ENCODE data around the gene KCNH6.

KCNH6 gene

DNA sequence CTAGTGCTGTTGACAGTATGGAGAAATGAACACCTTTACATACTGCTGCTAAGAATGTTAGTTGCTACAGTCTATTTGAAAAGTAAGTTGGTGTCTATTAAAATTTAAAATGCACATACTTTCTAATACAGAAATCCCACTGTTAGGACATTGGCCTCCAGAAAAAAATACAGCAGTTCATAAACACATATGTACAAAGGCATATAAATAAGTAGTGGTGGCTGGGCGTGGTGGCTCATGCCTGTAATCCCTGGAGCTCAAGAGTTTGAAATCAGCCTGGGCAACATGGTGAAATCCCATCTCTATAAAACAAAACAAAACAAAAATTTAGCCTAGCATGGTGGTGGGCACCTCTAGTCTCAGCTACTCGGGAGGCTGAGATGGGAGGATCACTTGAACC, 40.2 kb downstream of the KCNH6 start:
- DNase-seq = no peak

DNA sequence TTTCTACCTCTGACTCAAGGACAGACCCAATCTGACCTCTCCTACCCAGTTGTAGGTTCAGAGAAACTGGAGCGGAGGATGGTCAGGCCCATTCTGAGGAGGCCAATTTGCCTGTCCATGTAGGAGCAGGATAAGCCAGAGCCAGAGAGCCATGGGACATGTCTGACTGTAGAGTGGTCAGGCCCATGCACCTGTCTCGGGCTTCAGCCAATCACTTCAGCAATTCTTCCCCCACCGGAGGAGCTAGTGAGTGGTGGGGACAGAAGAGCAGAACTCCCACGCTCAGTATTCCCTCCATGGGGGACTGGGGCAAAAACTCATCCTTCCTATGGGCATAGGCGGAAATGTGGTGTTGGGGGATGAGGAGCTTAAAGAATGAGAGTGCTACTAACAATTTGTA, 41.4 kb downstream of the KCNH6 start:
- DNase-seq = no peak

DNA sequence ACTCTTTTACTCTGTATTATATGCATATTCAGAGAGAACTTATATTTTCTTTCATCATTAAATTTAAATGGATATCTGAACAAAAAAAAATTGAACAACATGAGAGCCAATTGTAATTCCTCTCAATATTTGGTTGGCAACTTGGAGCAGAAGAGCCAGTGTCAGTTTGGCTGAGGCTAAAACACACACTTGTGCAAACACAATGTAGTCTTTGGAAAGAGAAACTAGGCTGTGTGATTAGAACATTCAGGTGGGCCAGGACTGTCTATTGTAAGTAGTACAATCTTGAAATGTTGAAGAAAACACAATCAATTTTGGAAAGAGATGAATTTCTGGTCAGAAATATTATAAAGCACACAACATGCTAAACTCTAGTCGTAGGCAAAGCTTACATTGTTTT, 44.1 kb downstream of the KCNH6 start:
- no peak for DNase-seq

DNA sequence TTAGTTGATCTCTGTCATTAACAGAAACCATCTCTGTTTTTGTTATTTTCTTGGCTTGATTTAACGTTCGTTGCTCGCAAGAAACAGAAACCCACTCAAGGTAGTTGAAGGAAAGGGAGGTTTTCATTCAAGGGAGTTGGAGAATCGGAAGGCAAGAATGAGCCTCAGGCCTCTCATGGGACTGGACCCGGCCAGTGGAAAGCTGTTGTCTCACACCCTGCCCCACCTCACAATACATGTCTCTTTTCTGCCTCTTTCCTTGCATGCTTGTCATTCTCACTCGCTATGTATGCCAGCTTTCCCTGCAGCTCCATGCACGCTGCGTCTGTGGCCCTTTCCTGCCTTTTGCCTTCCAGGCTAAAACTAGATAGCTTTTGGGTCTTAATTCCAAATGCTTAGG, 45.4 kb downstream of the KCNH6 start:
- no peak for DNase-seq

DNA sequence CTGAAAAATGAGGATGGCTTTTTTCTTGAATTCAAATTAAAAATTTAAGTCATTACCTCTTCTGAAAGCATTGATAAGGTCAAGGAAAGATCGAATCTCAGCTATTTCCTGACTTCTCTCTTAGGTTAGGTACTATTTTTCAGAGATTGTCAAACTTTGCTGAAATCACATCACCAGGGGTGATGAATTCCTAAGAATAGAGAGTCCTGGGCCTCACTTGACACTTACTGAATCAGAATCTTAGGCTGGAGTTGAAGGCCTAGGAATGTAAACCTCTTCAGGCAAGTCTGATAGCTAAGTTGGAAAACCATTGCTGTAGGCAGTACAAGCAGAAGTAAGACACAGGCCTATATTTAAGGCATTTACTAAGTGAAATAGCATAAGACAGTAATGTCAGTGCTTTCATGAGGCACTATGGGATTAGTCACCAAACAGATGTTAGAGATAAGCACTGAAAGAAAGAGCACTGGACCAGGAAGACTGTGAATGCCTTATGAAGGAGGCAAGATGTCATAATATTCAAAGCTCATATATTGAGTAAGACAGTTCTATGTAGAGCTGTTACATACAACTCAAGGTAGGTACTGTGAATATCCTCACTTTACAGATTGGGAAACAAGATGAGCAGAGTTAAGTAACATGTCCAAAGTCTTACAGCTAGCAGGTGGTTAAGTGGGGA, 48.6 kb downstream of the KCNH6 start:
- no peak for DNase-seq

DNA sequence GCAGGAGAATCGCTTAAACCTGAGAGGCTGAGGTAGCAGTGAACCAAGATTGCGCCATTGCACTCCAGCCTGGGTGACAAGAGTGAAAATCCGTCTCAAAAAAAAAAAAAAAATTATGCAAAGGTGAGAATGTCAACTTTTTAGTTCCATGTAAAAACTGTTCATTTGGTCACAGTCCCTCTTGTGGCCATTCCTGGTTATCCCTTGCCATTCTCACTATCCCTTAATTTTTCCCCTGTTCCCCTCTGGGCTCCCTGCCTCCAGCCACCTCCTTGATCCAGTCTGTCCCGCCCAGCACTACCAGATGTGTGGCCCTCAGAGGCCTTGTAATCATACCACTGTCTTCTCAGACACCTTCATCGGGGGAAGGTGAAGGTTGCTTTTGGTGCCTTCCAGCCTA, 50.5 kb downstream of the KCNH6 start:
- DNase-seq = no peak

DNA sequence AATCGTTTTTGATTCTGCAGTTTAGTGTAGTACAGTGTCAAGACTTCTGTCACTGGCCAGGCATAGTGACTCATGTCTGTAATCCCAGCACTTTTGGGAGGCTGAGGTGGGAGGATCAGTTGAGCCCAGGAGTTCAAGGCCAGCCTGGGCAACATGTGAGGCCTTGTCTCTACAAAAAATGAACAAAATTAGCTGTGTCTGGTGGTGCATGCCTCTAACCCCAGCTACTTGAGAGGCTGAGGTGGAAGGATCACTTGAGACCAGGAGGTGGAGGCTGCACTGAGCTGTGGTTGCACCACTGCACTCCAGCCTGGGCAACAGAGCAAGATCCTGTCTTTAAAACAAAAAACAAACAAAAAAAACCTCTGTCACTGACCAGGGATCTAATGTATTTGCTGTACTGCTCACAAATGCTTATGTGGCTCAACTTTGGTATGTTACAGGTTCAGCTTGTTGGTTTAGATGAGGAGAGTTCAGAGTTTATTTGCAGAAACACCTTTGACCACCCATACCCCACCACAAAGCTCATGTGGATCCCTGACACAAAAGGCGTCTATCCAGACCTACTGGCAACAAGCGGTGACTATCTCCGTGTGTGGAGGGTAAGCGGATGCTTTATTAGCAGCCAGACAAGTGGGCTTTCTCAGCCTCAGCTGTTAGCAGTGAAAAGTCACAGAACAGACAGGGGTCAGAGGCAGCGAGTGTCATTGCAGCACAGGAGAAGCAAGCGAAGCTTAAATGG, 55.0 kb downstream of the KCNH6 start:
- no peak for DNase-seq

DNA sequence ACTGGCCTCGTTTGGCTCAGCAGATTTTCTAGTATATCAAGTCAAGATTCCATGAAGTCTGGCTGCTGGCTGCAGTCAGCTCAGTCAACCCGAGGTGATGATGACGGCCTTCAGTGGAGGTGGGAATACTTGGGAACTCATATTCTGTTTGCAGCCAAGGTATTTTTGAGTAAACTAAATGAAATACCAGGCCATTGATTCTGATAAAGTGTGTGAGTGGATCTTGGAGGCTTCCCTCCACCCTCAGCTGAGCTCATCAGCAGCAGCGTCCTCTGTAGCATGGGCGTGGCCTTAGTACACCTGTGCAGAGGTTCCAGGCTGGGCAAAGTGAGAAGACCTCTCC, 55.6 kb downstream of the KCNH6 start:
- DNase-seq = no peak

DNA sequence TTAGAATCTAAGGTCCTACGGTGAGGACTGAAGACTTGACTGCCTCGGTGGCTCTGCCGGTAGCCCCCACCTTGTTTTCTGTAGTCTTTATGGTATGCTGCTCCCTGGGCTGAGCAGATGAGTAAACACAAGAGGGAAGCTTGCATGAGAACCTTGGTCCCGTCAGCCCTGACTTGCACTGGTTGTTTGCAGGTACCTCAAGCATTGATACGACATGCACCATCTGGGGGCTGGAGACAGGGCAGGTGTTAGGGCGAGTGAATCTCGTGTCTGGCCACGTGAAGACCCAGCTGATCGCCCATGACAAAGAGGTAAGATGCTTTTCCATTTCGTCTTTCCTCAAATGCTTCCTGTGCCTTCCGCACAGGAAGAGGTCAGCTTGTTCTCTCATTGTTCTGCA, 56.5 kb downstream of the KCNH6 start:
- no peak for DNase-seq

DNA sequence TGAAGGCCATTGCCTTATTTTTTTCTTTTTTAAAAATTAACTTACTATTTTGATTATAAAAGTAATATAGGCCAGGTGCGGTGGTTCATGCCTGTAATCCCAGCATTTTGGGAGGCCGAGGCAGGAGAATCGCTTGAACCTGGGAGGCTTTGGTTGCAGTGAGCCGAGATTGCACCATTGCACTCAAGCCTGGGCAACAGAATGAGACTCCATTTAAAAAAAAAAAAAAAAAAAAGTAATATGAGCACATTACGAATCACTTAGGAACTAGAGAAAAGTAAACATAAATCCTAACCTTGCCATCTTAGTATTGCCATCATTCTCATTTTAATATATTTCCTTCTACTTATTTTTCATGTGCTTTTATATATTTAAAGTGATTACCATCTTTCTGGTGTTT, 64.6 kb downstream of the KCNH6 start:
- DNase-seq = no peak

DNA sequence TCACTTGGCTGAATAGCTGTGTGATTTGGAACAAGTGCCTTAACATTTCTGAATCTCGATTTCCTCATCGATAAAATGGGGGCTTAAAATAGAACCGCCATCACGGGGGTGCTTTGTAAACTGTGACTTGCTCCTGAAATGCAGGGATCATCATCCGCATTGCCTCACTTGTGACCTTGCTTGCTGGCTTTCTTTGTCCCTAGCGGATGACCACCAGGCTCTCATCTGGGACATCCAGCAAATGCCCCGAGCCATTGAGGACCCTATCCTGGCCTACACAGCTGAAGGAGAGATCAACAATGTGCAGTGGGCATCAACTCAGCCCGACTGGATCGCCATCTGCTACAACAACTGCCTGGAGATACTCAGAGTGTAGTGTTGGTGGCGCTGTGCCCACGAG, 65.6 kb downstream of the KCNH6 start:
- no peak for DNase-seq

DNA sequence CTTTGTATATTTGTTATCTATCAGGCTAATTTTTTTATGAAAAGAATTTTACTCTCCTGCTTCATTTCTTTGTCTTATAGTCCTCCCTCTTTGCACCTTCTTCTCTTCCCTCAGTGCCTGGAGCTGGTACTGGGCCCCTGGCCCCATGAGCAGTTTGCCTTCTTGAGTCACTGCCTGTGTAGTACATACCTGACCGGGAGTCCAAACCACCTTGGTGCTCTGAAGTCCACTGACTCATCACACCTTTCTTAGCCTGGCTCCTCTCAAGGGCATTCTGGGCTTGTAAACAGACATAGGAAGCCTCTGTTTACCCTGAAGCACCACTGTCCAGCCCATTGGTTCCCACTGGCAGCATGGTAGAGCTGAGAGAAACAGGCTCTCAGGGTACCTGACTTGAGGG, 66.5 kb downstream of the KCNH6 start:
- no peak for DNase-seq

DNA sequence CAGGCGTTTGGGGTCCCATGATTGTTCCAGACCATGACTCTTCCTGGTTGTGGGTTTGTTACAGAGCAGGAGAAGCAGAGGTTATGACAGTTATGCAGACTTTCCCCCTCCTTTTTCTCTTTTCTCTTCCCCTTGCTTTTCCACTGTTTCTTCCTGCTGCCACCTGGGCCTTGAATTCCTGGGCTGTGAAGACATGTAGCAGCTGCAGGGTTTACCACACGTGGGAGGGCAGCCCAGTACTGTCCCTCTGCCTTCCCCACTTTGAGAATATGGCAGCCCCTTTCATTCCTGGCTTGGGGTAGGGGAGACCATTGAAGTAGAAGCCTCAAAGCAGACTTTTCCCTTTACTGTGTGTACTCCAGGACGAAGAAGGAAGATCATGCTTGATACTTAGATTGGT, 69.6 kb downstream of the KCNH6 start:
- no peak for DNase-seq

DNA sequence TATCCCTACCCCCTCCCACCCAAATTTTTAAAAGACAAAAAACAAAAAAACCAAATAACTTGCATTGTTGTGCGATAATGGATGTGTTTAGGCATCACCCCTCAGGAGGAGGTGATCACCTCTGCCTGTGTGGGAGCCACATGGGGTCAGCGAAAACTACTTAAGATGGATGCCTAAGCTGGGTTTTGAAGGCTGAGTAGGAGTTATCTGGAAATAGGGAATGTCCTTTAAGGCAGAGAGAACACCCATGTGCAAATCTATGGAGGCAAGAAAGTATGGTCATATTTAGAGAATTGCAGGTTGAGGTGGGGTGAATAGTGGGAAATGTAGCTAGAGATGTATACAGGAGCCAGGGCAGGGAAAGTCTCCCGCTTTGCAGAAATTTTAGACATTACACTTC, 72.0 kb downstream of the KCNH6 start:
- DNase-seq = no peak
